Cardiac muscle cell (in vitro differentiated cells and primary cell): ENCODE data around the gene COLQ. TPM values are rescaled to one million over a fixed set of nuclear protein-coding genes. Genes with fewer than 3 reads are reported as not detected.
A peak's percentile ranks its signal among the peaks of the same experiment; 100 is the strongest.

Experiments
- DNase-seq, 2 donors: peaks; one replicate each; pipeline versions ENCODE4 v3.0.0 to v3.0.0-alpha.2; 2010 to 2017; ENCODE audit warnings: low read depth in 1 of 2, low spot score in 1 of 2
- H3K27ac ChIP-seq: fragments of 200-600 bp; sonication (generic); 2 replicates; pipeline ENCODE4 v1.5.1; 2016
- H3K27me3 ChIP-seq: fragments of 200-600 bp; sonication (generic); 2 replicates; pipeline ENCODE4 v1.6.0; 2016; ENCODE audit warnings: control low read depth
- H3K36me3 ChIP-seq: fragments of 200-600 bp; sonication (generic); 2 replicates; pipeline ENCODE4 v1.5.1; 2016; ENCODE audit warnings: control low read depth
- H3K4me1 ChIP-seq: fragments of 200-600 bp; sonication (generic); 2 replicates; pipeline ENCODE4 v1.8.1; 2017; ENCODE audit warnings: low read depth, mild to moderate bottlenecking, mixed run types
- H3K4me3 ChIP-seq: fragments of 200-600 bp; sonication (generic); 2 replicates; pipeline ENCODE4 v1.5.1; 2016; ENCODE audit warnings: mild to moderate bottlenecking
- H3K9me3 ChIP-seq: fragments of 200-600 bp; sonication (generic); 2 replicates; pipeline ENCODE4 v1.5.1; 2017; ENCODE audit warnings: low read depth, mild to moderate bottlenecking, control low read depth
- CTCF ChIP-seq: IDR thresholded peaks from 2 replicates; pipeline ENCODE4 v1.5.1; 2012; ENCODE audit warnings: low read depth, mild to moderate bottlenecking, low read length
- polyA plus RNA-seq: library from polyadenylated mRNA; unstranded; fragments of >200 nt; fragmentation: Nextera tagmentation; extraction: Ambion mirVana; gene quantifications from 2 replicates; pipeline ENCODE4 v1.2.1, GENCODE V29; 2016
- total RNA-seq: library from RNA; depleted of rRNA; stranded (reverse); fragments of >200 nt; gene quantifications from 2 replicates; pipeline ENCODE4 v1.2.3, GENCODE V29; 2016

COLQ gene
- total and polyA plus RNA-seq, 2 experiments from 2014 or later: 7.5 to 10.4 TPM

- no peaks in the 10 kb centered on the region for H3K36me3 ChIP-seq
- H3K27ac ChIP-seq: no peak overlapping the region
Measured at GRCh38 chr3:15479400-15480224, 41.9 kb downstream of the COLQ start.

GRCh38 chr3:15478640-15478979, 42.9 kb downstream of the COLQ start:
- DNase-seq: no peak
- Histone ChIP-seq H3K4me3 (no peak overlapping the region), H3K4me1 (no peaks in the 10 kb centered on the region), H3K9me3 (no peaks in the 10 kb centered on the region), H3K36me3 (no peaks in the 10 kb centered on the region), H3K27me3 (no peaks in the 10 kb centered on the region), H3K27ac (no peak overlapping the region)
- no peak for TF ChIP-seq CTCF

More at GRCh38 chr3:15479400-15480224, 41.9 kb downstream of the COLQ start:
- DNase-seq: peak in 1 of 2 donors; percentile 47
- no peak for TF ChIP-seq CTCF
- no peaks in the 10 kb centered on the region for H3K27me3 ChIP-seq
- H3K4me1 ChIP-seq: no peaks in the 10 kb centered on the region
- no peaks in the 10 kb centered on the region for H3K9me3 ChIP-seq
- no peak overlapping the region for H3K4me3 ChIP-seq

- Histone ChIP-seq H3K27me3 (no peaks in the 10 kb centered on the region), H3K36me3 (no peaks in the 10 kb centered on the region), H3K4me1 (no peaks in the 10 kb centered on the region), H3K4me3 (no peak overlapping the region), H3K9me3 (no peaks in the 10 kb centered on the region), H3K27ac (no peak overlapping the region)
- TF ChIP-seq CTCF: no peak
- no peak for DNase-seq
Measured at GRCh38 chr3:15477951-15478639, 43.4 kb downstream of the COLQ start.

GRCh38 chr3:15476378-15476777, 45.1 kb downstream of the COLQ start:
- H3K27ac ChIP-seq: no peak overlapping the region
- no peaks in the 10 kb centered on the region for H3K9me3 ChIP-seq
- H3K36me3 ChIP-seq: no peaks in the 10 kb centered on the region
- H3K4me3 ChIP-seq: no peak overlapping the region
- no peaks in the 10 kb centered on the region for H3K4me1 ChIP-seq
- no peaks in the 10 kb centered on the region for H3K27me3 ChIP-seq
- peak in 1 of 2 donors; percentile 44 for DNase-seq
- no peak for TF ChIP-seq CTCF

- no peak for TF ChIP-seq CTCF
- no peaks in the 10 kb centered on the region for H3K36me3 ChIP-seq
- DNase-seq: no peak
- no peak overlapping the region for H3K4me3 ChIP-seq
- no peaks in the 10 kb centered on the region for H3K27me3 ChIP-seq
- no peaks in the 10 kb centered on the region for H3K4me1 ChIP-seq
- no peaks in the 10 kb centered on the region for H3K9me3 ChIP-seq
- H3K27ac ChIP-seq: no peak overlapping the region
Measured at GRCh38 chr3:15475161-15475560, 46.3 kb downstream of the COLQ start.
